Medulla oblongata (tissue), 1 donor: ENCODE data around the gene MAPKBP1.

Experiments used
- DNase-seq: peaks from one replicate; pipeline ENCODE4 v3.0.0-alpha.2; 2015; ENCODE audit errors: extremely low spot score

The MAPKBP1 gene

DNA sequence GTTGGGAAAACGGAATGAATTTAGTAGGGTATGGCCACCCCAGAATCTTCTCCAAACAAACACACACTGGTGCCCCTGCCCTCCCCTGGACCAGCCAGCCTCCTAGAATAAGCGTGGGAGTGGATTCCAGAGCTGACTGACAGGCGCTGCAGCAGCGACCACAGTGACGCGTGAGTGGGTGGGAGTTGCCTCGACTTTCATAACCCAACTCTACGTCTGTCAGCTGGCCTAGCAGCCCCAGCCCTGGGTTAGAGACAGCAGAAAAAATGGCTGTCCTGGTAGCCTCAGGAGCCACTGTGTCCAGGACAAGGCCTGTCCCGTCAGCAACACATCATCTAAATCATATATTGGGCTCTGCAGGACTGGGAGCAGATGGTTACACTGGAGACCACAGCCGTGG, 74.3 kb downstream of the MAPKBP1 start:
- DNase-seq = no peak

DNA sequence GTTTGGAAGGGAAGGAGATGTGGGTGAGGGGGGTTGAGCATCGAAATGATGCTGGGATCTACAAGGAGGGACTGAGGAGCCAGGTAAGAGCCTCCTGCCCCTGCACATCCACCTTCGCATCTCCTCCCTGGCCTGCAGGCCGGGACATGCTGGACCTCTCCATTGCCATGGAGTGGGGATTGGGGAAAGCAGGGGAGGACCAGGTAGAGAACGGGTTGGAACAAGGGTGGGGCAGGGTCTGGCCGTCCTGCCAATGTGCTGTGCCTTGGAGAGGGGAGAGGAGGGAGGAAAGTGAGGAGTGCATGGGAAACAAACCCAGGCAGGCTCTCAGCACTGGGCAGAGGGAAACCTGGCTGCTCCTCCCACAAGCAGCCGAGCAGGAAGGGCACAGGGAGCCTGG, 74.9 kb downstream of the MAPKBP1 start:
- DNase-seq = no peak

DNA sequence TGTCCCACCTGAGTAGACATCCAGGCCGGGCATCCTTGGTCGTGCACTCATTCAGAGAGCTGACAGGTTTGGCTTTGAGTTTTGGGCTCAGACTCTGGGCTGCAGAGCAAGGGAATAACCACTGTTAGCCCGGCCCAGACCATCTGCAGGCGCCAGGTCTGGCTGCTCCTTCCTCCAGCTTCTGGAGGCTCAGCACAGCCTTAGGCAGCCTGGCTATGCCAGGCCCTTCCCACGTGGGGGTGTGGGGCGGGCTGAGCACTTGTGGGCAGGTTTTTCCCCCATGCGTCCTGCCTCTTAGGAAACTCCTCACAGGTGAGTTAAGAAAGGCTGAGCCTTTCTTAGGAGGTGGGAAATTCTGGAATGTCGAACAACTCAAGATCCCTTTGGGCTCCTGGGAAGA, 75.6 kb downstream of the MAPKBP1 start:
- no peak for DNase-seq

DNA sequence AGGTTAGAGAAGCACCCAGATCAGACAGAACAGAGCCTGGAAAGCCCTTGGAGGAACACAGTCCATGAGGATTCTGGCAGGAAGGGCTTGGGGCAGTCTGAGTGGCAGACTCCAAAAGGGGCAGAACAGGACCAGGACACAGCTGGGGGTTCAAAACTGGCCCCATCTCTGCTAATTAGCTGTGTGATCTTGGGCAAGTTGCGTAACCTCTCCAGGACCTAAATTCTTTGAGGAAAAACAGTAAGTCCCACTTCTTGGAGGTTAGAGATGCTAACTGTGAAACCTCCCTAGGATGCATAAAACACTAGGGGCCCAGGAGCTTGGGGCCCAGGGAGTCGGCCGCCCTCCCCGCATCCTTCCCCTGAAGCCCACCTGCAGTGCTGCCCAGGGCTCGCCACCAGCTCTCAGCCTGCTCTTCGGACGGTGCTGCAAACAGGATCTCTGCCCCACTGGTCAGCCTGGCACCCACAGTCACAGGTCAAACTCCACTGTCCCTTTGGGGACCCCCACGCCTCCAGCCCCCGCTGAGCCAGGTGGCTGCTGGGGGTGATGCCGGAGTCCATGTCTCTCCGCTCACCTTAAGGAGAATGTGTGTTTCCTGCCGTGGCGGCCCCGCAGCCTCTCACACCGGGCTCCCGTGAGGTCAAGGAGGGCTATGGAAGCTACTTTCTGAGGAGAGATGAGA, 76.3 kb downstream of the MAPKBP1 start:
- no peak for DNase-seq

DNA sequence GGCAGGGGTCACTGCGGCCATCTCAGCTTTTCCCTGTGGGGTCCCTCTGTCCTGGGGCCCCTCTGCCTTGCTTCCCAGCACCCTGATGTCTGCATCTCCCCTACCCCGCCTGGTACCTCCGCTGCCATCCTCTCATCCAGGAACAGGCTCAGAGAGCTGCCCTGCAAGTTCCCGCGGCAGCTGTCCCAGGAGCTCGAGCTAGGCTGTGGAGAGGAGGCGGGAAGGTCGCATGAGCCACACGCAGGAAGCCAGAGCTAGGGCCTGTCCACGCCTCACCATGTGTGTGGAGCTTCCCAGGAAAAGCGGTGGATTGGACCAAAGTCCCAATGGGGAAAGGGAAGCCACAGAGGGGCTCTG, 76.9 kb downstream of the MAPKBP1 start:
- DNase-seq = no peak

DNA sequence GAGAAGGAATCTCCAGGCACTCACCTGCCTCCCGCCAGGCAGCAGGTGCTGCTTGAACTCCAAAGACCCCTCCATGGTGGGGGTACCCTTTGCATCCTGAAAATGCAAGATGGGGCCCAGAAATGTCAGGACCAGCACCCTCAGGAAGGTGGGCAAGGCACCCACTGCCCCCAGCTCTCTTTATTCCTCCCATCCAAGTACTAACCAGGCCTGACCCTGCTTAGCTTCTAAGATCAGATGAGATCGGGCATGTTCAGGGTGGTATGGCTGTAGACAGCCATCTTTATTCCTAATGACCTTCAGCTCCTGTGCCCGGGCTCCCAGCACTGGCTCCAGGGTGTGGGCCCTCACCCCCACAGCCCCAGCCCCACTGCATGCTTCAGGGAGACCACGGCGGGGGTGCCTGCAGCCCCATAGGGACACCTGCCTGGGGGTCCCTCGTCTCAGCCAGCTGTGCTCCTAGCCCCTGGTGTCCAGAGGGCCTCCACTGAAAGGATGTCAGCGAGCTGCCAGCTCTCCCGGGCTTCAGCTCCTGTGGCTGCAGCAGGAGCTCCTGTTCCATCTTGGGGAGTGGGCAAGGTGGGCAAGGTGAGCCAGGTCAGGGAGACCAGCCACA, 77.6 kb downstream of the MAPKBP1 start:
- no peak for DNase-seq

DNA sequence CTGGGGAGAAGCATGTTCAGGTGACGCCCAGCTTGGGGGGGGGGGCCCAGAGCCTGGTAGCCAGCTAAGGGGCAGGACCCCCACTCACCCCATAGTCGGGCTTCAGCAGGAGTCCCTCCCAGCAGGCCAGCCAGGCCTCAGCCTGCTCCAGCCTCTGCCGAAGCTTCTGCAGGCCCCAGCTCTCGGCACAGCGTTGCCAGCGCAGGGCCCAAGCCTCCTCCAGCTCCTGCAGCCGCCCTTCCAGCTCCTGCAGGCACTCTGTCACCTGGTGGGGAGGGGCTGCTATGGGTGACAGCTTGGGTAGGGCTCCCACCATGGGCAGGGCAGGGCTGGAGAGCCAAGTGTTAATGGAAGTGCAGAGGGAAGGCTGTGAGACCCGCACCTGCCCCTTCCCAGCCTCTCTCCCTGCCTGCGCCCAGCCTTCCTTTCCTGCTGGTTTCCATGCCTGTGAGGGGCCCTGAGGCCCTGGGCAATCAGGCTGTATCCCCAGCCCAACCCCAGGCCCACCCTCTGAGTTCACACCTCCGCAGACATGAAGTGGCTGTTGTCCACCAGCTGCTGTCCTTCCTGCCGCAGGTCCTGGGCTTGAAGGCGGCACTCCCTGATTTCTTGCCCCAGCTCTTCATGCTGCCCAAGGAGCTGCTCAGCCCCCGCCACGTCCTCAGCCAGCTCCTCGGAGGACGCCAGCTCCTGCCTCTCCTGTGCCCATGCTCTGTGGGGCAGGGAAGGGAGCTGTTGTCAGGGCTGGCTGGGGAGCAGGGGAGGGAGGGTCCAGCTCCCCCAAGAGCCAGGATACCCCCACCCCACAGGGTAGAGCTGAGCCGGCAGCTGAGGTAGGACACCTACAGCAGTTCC, 78.7 kb downstream of the MAPKBP1 start:
- no peak for DNase-seq

DNA sequence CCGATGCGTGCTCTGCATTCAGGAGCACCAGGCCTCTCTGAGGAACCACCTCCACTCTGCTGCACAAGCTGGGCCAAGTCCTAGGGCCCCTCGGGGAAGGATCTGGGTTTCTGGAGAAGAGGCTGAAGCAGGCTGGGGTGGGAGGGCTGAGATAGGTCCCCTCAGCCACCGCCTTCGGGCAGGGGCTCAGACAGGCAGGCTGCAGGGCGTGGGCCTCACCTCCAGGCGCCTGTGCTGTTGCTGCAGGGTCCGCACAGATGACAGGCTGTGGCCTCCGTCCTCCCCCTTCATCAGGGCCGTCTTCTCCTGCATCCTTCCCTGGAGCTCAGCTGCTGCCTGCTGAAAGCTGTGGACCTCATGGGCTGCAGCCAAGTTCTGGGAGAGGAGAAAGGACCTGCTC, 79.5 kb downstream of the MAPKBP1 start:
- DNase-seq = no peak

DNA sequence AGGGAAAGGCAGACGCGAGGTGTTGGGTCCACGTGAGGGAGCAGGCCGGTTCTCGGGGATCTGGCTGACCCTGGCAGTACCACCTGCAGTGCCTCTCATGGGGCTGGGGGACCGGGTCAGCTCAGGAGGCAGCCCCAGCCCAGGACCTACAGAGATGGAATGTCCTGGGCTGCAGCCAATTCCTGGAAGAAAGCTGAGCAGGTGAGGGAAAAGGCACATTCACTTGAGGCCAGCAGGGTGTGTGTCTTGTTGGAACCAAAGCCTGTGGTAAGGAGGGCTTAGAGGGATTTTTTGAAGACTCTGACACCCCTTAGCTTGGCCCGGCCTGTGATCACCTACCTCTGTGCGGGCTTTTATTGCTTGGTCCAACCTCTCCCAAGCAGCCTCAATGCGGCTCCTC, 80.2 kb downstream of the MAPKBP1 start:
- DNase-seq = no peak

DNA sequence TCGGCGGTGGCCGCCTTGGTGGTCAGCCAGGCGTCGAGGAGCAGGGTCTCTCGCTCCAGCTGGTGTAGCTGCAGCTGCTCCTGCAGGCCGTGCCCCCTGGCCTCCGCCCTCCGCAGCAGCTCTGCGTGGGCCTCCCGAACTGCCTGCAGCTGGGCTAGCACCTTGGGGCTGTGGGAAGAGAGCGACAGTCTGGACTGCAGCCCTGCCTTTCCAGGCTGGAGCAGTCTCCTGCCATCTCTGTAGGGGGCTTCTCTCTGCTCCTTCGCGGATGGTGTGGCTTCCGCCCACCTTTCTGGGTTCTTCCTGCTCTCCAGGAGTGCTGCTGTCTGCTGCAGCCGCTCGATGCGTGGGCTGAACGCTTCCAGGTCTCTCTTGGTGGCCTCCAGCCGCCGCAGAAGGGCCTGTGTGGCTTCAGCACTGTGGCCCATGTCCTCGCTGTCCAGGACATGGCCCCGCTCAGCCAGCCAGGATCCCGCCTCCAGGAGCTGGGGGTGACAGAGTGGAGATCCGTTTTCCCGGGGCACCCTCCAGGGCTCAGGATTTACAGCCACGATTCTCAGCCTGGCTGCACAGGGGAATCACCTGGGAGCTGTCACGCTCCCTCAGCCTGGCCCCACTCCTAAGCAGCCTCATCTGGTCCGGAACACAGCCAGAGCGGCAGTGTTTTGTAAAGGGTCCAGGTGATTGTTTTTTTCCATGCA, 81.1 kb downstream of the MAPKBP1 start:
- DNase-seq = no peak

DNA sequence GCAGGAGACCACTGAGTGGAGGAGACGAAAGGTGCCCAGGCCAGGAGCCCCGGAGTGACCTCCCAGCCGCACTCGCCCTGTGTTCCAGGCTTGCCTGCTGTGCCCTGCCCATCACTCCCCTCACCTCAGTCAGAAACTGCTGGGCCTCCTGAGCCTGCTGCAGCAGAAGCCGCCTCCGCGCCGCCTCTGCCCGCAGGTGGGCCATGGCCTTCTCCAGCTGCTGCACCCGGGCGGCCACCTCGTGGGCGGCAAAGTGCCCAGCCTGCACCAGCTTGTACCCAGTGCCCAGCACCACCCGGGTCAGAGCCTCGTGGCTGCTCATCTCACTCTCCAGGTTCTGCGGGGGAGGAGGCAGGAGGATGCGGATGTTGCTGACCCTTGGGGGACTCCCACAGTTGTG, 82.0 kb downstream of the MAPKBP1 start:
- DNase-seq = no peak

DNA sequence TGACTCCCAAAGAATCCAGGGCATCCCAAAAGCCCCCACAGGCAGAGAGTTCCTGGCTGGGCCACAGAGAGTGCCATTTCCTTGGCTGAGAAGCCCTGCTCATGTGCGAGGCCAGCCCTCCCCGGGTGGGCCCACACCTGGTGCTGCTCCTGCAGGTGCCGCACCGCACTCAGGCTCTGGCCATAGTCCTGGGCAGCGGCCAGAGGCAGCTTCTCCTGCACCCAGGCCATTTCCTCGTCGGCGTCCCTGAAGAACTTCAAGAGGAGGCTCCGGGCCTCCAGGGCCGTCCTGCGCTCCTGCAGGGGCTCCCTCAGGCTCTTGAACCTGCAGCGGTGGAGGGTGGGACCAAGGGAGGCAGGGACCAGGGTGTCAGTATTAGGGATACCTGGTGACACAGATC, 82.4 kb downstream of the MAPKBP1 start:
- no peak for DNase-seq

DNA sequence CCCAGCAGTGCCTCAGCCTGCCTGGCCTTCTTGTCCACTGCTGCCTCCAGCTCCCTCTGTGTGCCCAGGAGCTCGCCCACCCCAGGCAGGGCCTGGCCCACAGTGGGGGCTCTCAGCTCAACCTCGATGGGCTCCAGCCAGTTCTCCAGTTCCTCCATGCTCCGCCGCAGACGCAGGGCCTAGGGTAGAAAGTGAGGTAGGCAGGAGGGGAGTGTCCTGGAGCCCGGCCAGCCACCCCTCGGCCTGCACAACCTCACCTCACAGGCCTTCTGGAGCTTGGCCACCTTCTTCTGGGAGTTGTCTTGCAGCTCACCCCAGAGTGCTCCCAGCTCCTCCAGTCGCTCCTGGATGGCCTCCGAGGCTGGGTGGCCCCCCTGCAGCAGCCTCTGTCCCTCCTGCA, 83.0 kb downstream of the MAPKBP1 start:
- no peak for DNase-seq

DNA sequence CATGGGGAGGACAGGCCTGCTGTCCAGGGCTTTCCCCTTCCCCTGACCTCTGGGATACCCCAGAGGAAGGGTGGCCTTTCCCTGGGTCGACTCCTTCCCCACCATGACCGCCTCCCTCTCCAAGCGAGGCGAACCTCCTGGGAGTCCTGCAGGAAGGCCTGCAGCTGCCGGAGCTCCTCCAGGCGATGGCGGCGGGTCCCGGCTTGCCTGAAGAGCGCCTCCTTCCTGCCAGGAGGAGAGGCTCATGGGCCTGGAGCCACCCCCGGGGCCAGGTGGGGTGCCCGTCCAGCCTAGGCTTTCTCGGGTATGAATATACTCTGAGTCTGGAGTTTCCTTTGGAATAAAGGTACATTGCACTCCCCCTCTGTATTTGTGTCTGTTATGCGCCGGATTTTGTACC, 84.5 kb downstream of the MAPKBP1 start:
- DNase-seq = no peak

DNA sequence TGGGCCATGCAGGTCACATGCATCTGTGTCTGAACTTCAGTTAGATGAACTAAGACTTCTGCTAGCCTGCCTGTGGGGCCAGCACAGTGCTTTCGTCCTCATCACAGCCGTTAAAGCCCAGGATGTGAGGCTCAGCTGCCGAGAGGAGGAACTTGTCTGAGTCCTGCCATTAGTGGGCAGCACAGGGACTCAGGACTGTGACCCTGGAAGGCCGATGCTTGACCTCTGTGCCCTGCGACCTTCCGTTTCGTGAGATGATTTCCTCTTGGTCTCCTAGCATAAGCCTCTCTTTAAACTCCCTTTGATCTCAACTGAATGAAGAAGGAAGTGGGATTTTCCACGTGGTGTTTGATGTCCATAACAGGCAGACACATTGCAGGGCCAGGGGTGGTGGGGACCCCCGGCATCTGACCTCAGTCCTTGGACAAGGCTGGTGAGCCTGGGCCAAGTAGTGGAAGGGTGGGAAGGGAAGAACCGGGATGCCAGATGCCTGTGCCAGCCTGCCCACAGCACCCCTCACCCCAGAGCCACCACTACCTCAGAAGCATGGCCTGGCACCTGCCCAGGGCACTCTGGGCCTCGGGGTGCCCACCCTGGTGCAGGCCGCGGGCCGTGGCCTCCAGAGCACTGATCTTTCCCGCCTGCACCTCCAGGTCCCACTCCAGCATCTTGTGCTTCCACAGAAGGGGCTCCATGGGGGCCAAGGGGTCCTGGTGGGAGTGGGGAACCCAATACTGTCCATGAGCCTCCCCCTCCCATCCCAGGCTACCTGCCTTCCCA, 86.0 kb downstream of the MAPKBP1 start:
- peak; percentile 6 for DNase-seq

DNA sequence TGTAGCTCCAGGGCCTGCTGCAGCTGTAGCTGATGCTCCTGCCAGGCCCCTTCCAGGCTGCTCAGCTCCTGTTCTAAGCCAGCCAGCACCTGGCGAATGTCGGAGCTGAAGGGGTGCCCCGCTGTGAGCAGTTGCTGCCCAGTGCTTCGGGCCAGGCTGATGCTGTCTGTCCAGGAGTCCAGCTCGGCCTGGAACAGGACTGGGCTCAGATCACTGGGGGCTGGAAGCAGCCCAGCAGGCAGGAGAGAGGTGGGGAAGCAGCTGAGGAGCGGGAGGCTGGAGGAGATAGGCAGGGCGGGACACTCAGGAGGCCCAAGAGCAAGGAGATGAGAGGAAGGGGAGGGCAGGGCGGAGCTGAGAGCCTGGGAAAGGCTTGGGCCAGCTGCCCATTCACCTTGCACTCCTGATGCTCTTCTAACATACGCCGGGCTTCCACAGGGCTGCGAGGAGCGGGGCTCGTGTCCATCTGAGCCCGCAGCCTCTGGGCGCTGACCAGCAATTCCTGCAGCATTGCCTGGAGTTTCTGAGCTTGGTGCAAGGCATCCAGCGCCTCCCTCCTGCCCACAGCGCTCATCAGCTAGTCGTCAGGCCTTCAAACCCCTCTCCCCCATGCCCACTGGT, 87.6 kb downstream of the MAPKBP1 start:
- no peak for DNase-seq

DNA sequence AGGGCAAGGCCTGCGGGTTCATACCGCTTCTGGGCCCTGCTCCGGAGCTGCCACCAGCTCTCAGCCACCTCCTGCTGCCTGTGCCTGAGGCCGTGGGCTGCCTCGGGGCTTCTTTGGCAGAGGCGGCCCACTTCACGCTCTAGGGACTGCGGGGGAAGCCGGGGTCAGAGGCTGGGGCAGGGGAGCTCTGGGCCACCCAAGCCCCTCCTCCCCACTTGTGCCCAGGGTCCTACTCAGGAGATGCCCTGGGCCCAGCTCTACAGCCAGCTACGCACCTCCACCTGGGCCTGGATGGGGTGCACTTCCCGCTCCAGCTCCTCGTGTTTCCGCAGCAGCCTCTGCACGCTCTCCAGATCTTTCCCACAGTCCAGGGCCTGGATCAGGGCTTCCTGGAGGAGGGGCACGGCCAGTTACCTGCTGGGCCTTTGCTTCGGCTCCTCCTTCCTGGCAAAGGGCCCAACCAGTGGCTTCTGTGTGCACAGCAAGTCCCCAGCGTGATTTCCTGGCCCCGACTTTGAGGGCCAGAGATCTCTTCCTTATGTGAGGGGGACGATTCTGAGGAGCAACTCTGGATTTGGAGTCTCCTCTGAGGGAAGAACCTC, 88.3 kb downstream of the MAPKBP1 start:
- DNase-seq = no peak

DNA sequence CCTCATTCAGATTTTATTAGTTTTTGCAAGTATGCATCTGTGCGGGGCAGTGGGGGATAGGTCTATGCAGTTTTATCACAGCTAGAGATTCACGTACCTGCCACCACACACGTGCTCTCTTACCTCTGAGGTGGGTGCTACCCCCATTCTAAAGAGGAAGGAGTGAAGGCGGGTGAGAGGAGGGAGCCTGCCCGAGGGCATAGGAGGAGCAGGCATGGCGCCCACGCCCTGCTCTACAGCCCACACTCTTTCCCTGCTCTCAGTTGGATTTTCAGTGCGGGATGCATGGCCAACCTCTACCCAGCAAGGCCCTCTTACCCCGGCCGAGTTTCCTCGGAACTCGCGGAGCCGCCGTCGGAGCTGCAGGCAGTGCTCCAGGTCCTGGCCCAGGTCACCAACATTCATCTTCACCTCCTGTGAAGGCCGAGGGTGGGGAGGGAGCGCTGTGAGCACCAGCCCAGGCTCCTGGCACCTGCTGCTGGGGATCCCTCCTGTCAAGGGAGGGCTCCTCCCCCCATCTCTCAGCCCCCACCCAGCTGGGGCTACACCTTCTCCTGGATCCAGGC, 91.3 kb downstream of the MAPKBP1 start:
- no peak for DNase-seq

DNA sequence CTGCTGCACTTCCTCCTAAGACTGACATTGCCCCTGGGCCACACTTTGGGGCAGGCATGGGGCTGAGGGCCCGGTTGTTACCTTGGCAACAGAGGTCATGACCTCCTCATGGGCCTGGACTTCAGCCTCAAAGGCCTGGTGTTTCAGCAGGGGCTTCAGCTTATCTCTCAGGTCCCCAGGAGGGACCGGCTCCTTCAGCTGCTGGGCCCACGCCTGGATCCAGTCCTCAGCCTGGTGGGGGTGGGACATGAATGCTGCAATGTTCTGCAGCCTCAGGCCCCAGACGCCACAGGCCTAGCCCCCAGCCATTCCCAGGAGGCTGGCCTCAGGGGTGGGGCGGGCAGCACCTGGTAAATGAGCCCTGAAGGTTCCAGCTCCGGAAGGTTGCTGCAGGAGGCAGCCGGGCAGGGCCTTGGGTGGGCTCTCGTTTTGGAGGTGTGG, 92.0 kb downstream of the MAPKBP1 start:
- no peak for DNase-seq

DNA sequence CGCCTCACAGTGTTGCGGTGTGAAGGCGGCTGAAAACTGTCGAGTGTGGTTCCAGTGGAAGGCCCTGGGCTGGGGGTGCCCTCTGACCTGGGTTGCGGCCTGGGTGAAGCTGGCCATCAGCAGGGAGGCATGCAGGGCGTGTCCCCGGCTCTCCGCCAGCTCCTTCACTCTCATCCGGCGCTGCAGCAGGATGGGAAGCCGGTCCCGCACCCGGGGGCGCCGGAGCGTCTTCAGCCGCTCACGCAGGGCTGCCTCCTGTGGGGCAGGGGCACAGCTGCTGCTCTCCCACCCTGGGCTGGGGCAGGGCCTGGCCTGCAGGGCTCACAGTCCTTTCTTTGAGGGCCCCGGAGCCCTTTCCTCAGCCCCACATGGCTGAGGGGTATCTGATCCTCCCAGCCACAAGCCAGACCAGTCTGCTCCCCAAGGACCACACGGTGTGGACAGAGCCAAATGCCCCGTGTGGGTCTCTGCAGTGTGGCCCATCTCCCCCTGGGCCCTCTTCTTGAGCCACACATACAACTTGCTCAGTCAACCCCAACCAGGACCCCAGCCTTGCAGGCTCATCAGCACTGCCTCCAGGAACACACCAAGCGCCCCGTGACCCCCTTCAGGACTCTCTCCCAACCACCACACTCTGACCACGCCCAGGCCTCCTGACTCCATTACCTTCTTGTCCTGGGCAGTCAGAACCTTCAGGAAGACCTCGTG, 92.7 kb downstream of the MAPKBP1 start:
- no peak for DNase-seq
